Breast epithelium (tissue), 4 donors: Measurements from ENCODE around the gene ABCA13. TPM values are rescaled to one million over a fixed set of nuclear protein-coding genes. Genes with fewer than 3 reads are reported as not detected.

ENCODE experiments used
- DNase-seq, 2 donors: peaks; one replicate each; pipeline ENCODE4 v3.0.0-alpha.2; 2019; ENCODE audit warnings: low spot score in 2 of 2
- H3K27ac ChIP-seq, 2 donors: fragments of 200-600 bp; sonication (generic) in 1 of 2; one replicate each; pipeline ENCODE4 v1.5.1; 2016 to 2019; ENCODE audit warnings: mild to moderate bottlenecking in 1 of 2
- H3K27me3 ChIP-seq, 2 donors: fragments of 200-600 bp; sonication (generic) in 1 of 2; one replicate each; pipeline versions ENCODE4 v1.5.1 to v1.6.0; 2017 to 2019; ENCODE audit warnings: control low read depth in 1 of 2, mild to moderate bottlenecking in 1 of 2
- H3K36me3 ChIP-seq: fragments of 200-600 bp; one replicate; pipeline ENCODE4 v1.5.1; 2019
- H3K4me1 ChIP-seq, 2 donors: fragments of 200-600 bp; sonication (generic); one replicate each; pipeline ENCODE4 v1.5.1; 2016 to 2019; ENCODE audit warnings: control low read depth in 1 of 2
- H3K4me3 ChIP-seq, 3 donors: fragments of 200-600 bp; sonication (generic); 1 replicate in 2 of 3; 2 replicates in 1 of 3; pipeline ENCODE4 v1.5.1; 2016 to 2019; ENCODE audit warnings: mild to moderate bottlenecking in 3 of 3, moderate library complexity in 2 of 3
- H3K9me3 ChIP-seq, 2 donors: fragments of 200-600 bp; sonication (generic) in 1 of 2; one replicate each; pipeline ENCODE4 v1.5.1; 2016 to 2019; ENCODE audit warnings: control low read depth in 1 of 2
- POLR2A ChIP-seq: fragments of 450-650 bp; IDR thresholded peaks from one replicate; pipeline ENCODE4 v1.6.1; 2016; ENCODE audit warnings: antibody characterized with exemption, mild to moderate bottlenecking, moderate library complexity
- POLR2AphosphoS5 ChIP-seq, 3 donors: sonication (generic); formaldehyde crosslinking; IDR thresholded peaks; one replicate each; pipeline ENCODE4 v1.6.1; 2017; ENCODE audit warnings: antibody characterized with exemption in 3 of 3
- intact Hi-C: fragments of 100-400 bp; cut with DNase I; formaldehyde crosslinking; loops from one replicate; pipeline ENCODE4 v1.15.1; 2023; ENCODE audit warnings: low total_unique reads
- total RNA-seq, 3 donors: library from RNA; depleted of rRNA; stranded (reverse); fragments of >200 nt; gene quantifications; one replicate each; pipeline ENCODE4 v1.1.0, GENCODE V29; 2016
- TF ChIP-seq, protein P1 (sequence below), 3 donors: fragments of 450-650 bp; IDR thresholded peaks; one replicate each; pipeline ENCODE4 v1.5.1; 2016 to 2017; ENCODE audit warnings: antibody characterized with exemption in 3 of 3, mild to moderate bottlenecking in 3 of 3, moderate library complexity in 3 of 3

The ABCA13 gene
- total RNA-seq, 3 donors from 2014 or later = under 0.01 to 0.29 (median under 0.01) TPM

DNA sequence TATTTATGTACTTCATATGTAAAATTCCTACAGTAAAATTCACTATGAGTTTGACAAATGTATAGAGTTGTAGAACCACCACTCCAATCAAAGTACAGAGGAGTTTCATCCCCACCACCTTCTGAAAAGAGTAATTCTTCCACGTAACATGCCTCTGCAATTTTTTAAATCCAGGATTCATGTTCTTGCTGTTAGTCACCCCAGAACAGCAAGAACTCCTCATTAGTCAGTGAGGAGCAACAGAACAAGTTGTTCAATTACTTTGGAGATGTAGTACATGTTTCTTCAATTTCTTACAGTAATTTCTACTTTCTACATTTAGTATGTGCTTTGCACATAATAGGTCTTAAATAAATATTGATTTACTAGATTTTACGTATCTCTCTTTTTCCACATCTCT lies 248.1 kb downstream of the ABCA13 start:
- no peaks in the 10 kb centered on the region for H3K9me3 ChIP-seq
- H3K4me3 ChIP-seq = no peak overlapping the region
- H3K27ac ChIP-seq = no peak overlapping the region
- no peaks in the 10 kb centered on the region for H3K27me3 ChIP-seq
- no peak for TF ChIP-seq POLR2AphosphoS5 (IDR thresholded peaks at IDR 0.05)
- TF ChIP-seq, protein P1, sequence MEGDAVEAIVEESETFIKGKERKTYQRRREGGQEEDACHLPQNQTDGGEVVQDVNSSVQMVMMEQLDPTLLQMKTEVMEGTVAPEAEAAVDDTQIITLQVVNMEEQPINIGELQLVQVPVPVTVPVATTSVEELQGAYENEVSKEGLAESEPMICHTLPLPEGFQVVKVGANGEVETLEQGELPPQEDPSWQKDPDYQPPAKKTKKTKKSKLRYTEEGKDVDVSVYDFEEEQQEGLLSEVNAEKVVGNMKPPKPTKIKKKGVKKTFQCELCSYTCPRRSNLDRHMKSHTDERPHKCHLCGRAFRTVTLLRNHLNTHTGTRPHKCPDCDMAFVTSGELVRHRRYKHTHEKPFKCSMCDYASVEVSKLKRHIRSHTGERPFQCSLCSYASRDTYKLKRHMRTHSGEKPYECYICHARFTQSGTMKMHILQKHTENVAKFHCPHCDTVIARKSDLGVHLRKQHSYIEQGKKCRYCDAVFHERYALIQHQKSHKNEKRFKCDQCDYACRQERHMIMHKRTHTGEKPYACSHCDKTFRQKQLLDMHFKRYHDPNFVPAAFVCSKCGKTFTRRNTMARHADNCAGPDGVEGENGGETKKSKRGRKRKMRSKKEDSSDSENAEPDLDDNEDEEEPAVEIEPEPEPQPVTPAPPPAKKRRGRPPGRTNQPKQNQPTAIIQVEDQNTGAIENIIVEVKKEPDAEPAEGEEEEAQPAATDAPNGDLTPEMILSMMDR (IDR thresholded peaks at IDR 0.05) = no peak
- no peak for TF ChIP-seq POLR2A
- no peaks in the 10 kb centered on the region for H3K4me1 ChIP-seq
- intact Hi-C loops = no loop called here
- DNase-seq = no peak
- no peaks in the 10 kb centered on the region for H3K36me3 ChIP-seq

DNA sequence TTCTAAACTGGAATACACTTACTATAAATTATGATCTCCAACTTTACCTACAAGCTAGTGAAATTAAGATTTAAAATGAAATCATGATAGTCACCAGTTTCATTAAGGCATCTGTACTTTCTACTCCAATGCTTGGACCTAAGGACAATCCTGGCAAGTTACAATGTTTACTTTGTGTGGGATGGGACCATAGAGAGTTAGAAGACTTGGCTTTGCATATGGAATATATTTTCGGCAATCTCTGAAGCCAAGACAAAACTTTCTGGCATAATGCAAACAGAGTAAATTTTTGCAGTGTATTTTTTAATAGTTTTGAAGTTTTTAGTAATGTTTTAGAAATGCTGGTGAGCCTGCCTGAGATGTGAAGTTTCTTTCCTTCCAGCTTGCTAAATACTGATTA lies 248.9 kb downstream of the ABCA13 start:
- Histone ChIP-seq H3K36me3 (no peaks in the 10 kb centered on the region), H3K9me3 (no peaks in the 10 kb centered on the region), H3K27me3 (no peaks in the 10 kb centered on the region), H3K4me3 (no peak overlapping the region), H3K4me1 (no peaks in the 10 kb centered on the region), H3K27ac (no peak overlapping the region)
- intact Hi-C loops = no loop called here
- TF ChIP-seq, protein P1 (IDR thresholded peaks at IDR 0.05) = no peak
- TF ChIP-seq POLR2AphosphoS5 (IDR thresholded peaks at IDR 0.05) = no peak
- TF ChIP-seq POLR2A = no peak
- DNase-seq = no peak

DNA sequence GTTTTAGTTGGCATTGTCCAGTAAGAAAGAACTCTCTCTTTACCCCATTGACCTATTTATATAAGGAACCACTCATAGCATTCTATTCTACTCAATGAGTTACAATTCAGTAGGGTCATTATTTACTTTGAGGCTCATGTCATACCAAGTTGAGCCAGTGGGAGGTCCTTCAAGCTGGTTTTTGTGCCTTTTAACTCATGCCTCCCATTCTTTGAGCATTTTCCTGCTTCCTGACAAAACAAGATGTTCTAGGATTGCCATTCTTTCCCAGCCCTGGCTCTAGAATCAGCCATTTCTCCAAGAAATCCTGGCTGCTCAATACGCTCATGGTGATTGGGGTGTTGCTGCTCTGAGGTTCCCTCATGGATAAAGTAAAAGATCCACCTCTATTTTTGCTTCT lies 250.1 kb downstream of the ABCA13 start:
- no peaks in the 10 kb centered on the region for H3K4me1 ChIP-seq
- no peak overlapping the region for H3K4me3 ChIP-seq
- no peaks in the 10 kb centered on the region for H3K36me3 ChIP-seq
- TF ChIP-seq, protein P1 (IDR thresholded peaks at IDR 0.05) = no peak
- TF ChIP-seq POLR2A (no peak), POLR2AphosphoS5 (IDR thresholded peaks at IDR 0.05) (no peak)
- intact Hi-C loops = no loop called here
- H3K9me3 ChIP-seq = no peaks in the 10 kb centered on the region
- no peak for DNase-seq
- H3K27ac ChIP-seq = no peak overlapping the region
- no peaks in the 10 kb centered on the region for H3K27me3 ChIP-seq

DNA sequence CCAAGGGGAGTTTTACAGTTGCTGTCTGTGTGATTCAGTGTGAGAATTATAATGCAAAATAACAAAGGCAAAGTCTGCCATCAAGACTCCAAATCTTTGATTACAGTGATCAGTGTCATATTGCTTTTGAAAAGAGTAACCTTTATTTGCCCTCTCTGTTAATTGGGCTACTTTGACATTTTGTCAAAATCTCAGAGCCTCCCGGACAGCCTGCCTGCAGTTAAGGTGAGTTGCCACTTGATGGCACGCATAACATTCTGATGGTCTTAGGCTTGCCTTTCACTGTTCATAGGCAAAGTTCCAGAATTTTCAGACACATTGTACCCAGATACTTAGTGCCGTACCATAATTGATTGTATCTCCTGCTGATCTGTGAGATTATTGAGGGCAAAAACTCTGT lies 253.5 kb downstream of the ABCA13 start:
- Histone ChIP-seq H3K27ac (no peak overlapping the region), H3K36me3 (no peaks in the 10 kb centered on the region), H3K9me3 (no peaks in the 10 kb centered on the region), H3K4me1 (no peaks in the 10 kb centered on the region), H3K27me3 (no peaks in the 10 kb centered on the region), H3K4me3 (no peak overlapping the region)
- no peak for DNase-seq
- intact Hi-C loops = no loop called here
- TF ChIP-seq POLR2AphosphoS5 (IDR thresholded peaks at IDR 0.05) = no peak
- TF ChIP-seq, protein P1 (IDR thresholded peaks at IDR 0.05) = no peak

DNA sequence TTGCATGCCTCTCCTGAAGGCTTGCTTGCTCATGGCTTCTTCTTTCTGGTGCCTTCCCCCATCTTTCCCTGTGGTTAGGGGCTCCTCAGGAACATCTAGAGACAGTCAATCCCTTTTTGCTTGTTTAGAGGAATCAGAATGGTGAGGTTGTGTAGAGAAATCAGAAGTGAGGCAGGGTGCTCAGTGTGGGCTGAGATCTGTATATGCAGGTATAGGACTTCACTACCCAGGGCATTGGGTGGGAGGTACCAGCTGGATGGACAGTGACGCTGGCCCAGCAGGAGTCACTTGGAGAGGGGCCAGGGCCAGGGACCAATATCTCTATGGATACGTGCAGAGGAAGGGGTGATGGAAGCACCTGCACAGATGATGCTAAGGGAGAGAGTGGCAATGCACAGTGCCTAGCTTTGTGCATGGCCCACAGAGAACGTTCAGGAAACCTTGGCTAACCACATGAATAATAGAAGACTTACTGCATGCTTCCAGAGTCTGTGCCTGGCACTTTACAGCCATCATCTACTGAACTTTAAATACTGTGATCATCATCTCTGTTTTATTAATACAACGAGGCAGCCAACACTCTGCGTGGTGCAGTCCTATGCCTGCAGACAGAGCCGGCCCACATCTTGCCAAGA lies 255.2 kb downstream of the ABCA13 start:
- no peaks in the 10 kb centered on the region for H3K36me3 ChIP-seq
- intact Hi-C loops = no loop called here
- H3K27me3 ChIP-seq = no peaks in the 10 kb centered on the region
- TF ChIP-seq POLR2A = no peak
- TF ChIP-seq, protein P1 (IDR thresholded peaks at IDR 0.05) = no peak
- no peak for TF ChIP-seq POLR2AphosphoS5 (IDR thresholded peaks at IDR 0.05)
- H3K9me3 ChIP-seq = no peaks in the 10 kb centered on the region
- no peak overlapping the region for H3K4me3 ChIP-seq
- H3K27ac ChIP-seq = no peak overlapping the region
- H3K4me1 ChIP-seq = no peaks in the 10 kb centered on the region
- DNase-seq = no peak
